Measurements from ENCODE around the gene TMEM253.

Gene TMEM253

DNA sequence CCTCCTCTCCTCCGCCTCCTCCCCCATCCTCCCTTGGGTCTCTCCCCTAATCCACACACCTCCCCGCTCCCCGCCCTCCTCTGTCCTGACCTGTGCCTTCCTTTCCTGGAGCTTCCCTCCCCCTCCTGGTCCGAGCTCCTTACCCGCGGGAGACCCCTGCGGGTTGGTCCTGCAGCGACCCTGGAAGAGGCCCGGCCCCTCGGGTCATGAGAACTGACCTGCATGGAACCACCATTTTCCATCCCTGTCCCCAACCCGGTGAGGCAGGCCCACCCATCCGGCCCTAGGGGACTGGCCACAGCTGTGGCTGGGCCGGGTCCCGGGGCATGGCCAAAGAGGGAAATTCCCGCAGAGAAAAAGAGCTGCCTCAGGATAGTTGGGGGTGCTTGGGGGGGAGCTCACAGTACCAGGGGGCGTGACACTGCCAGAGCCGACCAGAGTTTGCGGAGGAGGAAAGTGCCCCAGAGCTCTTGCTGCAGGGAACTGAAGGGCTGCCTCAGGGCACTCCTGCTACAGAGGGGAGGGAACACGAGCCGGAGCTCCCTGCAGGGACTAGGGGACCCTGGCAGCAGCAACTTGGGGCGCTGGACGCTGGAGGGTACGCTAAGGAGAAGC lies 30.1 kb upstream of the TMEM253 start:
- peak in 24 of 56 donors; percentile 28 to 71 (median 55) for DNase-seq

GRCh38 chr14:21071225-21072030 lies 29.4 kb upstream of the TMEM253 start:
- DNase-seq = peak in 52 of 56 donors; percentile 38 to 81 (median 64)

DNA sequence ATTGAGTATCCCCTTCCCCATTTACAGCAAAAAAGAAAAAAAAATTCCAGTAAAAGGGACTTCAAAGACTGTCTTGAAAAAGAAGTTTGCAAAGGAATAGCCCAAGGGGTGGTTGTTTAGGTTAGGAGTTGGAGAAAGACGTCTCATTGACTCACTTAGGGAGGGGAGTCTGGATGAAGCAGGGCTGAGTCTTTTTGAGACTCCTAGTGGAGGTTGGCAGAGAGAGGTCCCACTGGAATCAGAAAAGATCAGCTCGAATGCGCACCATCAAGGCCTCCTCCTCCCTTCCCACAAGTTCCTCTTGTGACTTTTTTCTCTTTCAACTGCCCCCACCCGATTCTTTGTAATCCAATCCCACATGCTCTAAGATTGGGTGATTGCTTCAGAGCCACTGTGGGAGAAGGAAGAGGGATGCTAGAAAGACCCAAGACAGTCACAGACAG lies 28.8 kb upstream of the TMEM253 start:
- DNase-seq = peak in 3 of 56 donors; percentile 5 to 37 (median 15)

DNA sequence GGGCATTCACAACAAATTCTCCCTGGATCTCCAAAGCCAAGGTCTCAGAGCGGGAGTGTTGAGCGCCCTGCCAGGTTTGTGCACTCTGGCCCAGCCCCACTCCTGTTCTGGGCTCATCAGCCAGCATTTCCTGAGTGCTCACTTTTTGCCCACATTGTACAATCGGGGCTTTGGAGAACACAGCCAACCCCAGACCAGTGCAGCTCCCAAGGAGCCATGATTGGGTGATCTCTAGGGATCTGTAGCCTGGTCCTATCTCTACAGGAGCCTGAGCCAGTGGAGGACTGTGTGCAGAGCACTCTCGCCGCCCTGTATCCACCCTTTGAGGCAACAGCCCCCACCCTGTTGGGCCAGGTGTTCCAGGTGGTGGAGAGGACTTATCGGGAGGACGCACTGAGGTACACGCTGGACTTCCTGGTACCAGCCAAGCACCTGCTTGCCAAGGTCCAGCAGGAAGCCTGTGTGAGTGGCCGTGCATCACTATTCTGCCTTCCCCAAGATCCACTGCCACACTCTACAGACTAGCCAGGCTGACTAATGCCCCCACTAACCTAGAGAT lies 28.0 kb upstream of the TMEM253 start:
- DNase-seq = peak in 1 of 56 donors; percentile 10

DNA sequence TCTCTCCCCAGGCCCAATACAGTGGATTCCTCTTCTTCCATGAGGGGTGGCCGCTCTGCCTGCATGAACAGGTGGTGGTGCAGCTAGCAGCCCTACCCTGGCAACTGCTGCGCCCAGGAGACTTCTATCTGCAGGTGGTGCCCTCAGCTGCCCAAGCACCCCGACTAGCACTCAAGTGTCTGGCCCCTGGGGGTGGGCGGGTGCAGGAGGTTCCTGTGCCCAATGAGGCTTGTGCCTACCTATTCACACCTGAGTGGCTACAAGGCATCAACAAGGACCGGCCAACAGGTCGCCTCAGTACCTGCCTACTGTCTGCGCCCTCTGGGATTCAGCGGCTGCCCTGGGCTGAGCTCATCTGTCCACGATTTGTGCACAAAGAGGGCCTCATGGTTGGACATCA lies 26.9 kb upstream of the TMEM253 start:
- no peak for DNase-seq

DNA sequence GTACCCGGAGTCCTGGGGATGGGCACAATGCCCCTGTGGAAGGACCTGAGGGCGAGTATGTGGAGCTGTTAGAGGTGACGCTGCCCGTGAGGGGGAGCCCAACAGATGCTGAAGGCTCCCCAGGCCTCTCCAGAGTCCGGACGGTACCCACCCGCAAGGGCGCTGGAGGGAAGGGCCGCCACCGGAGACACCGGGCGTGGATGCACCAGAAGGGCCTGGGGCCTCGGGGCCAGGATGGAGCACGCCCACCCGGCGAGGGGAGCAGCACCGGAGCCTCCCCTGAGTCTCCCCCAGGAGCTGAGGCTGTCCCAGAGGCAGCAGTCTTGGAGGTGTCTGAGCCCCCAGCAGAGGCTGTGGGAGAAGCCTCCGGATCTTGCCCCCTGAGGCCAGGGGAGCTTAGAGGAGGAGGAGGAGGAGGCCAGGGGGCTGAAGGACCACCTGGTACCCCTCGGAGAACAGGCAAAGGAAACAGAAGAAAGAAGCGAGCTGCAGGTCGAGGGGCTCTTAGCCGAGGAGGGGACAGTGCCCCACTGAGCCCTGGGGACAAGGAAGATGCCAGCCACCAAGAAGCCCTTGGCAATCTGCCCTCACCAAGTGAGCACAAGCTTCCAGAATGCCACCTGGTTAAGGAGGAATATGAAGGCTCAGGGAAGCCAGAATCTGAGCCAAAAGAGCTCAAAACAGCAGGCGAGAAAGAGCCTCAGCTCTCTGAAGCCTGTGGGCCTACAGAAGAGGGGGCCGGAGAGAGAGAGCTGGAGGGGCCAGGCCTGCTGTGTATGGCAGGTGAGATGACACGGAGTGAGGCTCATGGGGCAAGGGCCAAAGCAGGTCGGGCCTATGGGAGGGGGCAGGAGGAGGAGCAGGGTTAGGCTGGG lies 26.2 kb upstream of the TMEM253 start:
- no peak for DNase-seq

DNA sequence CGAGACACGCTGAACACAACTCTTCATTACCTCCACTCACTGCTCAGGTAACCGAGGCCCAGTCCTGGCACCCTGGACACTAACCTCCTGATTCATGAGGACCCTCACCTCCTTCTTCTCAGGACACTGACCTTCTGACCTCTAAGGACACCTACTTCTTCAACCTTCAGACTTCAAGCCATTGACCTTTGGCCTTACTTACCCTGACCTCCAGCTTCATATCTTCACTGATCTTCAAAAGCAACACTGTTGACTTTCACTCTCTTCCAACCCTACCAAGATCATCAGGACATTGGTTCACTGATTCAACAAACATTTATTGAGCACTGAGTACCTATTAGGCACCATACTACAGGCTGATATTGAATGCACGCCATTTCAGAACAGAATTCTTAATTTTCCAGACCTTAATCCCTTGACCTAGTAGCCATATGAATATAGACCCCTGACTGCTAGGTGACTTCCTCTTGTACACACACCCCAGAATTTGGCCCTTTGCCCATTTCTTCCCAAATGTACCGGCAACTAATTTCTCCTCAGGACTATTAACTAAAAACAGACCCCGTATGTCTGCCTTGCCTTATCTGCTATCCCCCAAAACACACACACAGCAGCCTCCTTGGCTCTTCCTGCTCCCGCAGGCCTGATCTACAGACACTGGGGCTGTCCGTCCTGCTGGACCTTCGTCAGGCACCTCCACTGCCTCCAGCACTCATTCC lies 25.0 kb upstream of the TMEM253 start:
- no peak for DNase-seq

- DNase-seq = no peak
Measured at GRCh38 chr14:21077672-21078071, 23.2 kb upstream of the TMEM253 start.

- peak in 5 of 56 donors; percentile 22 to 44 (median 25) for DNase-seq
Measured at GRCh38 chr14:21078287-21078686, 22.6 kb upstream of the TMEM253 start.

GRCh38 chr14:21078726-21079125 lies 22.1 kb upstream of the TMEM253 start:
- DNase-seq = no peak

- DNase-seq = no peak
Measured at GRCh38 chr14:21081521-21082142, 19.2 kb upstream of the TMEM253 start.

GRCh38 chr14:21083565-21084325 lies 17.1 kb upstream of the TMEM253 start:
- no peak for DNase-seq

- no peak for DNase-seq
Measured at GRCh38 chr14:21084396-21084795, 16.5 kb upstream of the TMEM253 start.

DNA sequence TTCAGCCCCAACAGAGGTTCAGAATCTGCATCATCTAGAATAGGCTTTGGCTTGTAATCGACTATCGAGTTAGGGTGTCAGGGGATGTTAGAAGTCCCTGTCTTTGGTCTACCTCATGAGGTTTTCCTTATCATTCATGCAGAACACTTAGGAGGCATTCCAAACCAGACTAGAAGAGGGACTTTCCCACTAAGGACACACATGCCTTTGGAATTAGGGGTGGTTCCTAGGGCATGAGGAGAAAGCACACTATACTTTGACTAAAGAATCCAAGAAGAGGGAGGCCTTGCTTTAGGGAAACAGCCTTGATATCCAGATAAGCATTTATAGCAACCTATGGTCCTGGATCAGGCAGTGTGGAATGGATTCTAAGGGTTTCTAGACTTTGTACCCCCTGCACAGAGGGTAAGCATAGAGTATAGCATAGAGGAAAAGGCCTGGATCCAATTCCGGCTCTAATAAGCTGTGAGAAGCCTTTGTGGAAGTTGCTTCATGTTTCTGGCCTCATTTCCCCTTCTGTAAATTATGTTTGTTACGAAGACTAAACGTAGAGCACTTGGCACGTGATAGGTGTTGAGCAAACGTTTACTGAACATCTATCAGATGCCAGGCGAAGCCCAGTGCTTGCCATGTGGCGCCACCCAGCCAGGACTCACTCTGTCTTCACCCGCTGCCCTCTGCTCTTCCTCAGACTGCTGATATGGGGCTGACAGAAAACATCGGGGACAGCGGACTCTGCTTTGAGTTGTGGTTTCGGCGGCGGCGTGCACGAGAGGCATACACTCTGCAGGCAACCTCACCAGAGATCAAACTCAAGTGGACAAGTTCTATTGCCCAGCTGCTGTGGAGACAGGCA lies 15.6 kb upstream of the TMEM253 start:
- no peak for DNase-seq

- no peak for DNase-seq
Measured at GRCh38 chr14:21086908-21087293, 14.0 kb upstream of the TMEM253 start.

GRCh38 chr14:21087294-21088091 lies 13.4 kb upstream of the TMEM253 start:
- DNase-seq = peak in 41 of 56 donors; percentile 12 to 84 (median 55)

DNA sequence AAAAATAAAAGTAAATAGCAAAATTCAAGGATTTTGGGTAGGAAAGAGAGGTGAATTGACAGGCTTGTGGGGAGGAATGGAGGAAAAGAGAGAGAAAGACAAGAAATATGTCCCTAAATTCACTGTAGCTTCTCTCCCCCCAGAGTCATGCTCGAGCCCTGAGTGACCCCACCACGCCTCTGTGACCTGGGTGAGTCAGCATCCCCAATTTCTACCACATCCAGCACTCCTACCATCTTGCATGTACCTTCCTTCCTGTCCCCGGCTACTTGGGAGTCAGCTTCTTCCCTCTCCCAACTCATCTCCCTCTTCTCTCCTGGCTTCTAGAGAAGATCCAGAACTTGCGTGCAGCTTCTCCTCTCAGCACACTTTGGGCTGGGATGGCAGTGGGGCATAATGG lies 12.2 kb upstream of the TMEM253 start:
- DNase-seq = no peak

- no peak for DNase-seq
Measured at GRCh38 chr14:21089271-21089670, 11.6 kb upstream of the TMEM253 start.

Measured in amygdala (tissue), 56 donors.